HepG2 (cell line): ENCODE data around the gene RPS15A. TPM values are rescaled to one million over a fixed set of nuclear protein-coding genes. Genes with fewer than 3 reads are reported as not detected.

Experiments
- ATRX ChIP-seq: sonication (generic); formaldehyde crosslinking; IDR thresholded peaks from 2 replicates; pipeline ENCODE4 v1.4.0; 2020; ENCODE audit warnings: missing genetic modification reagents, borderline replicate concordance
- HNRNPL ChIP-seq: fragments of 200-400 bp; formaldehyde crosslinking; IDR thresholded peaks from 2 replicates; pipeline ENCODE4 v1.6.1; 2017; ENCODE audit warnings: mild to moderate bottlenecking, low read depth, low read length
- HOMEZ ChIP-seq: IDR thresholded peaks from 2 replicates; pipeline ENCODE4 v1.6.1; 2016; ENCODE audit warnings: low read depth
- HOXA5 ChIP-seq: sonication (generic); formaldehyde crosslinking; IDR thresholded peaks from 2 replicates; pipeline ENCODE4 v1.4.0; 2020; ENCODE audit warnings: missing genetic modification reagents
- KLF13 ChIP-seq: sonication (generic); formaldehyde crosslinking; IDR thresholded peaks from 2 replicates; pipeline ENCODE4 v1.4.0; 2020; ENCODE audit warnings: mild to moderate bottlenecking, missing genetic modification reagents
- NR2F1 ChIP-seq, 2 experiments: fragments of 450-650 bp in 1 of 2; formaldehyde crosslinking in 1 of 2; IDR thresholded peaks; 2 replicates each; pipeline versions ENCODE4 v1.5.0 to v1.6.1; 2016 to 2020; ENCODE audit warnings: mild to moderate bottlenecking in 1 of 2, missing compliant biosample characterization in 1 of 2, missing genetic modification reagents in 1 of 2, moderate library complexity in 1 of 2
- PTBP1 ChIP-seq: fragments of 200-400 bp; formaldehyde crosslinking; IDR thresholded peaks from 2 replicates; pipeline ENCODE4 v1.6.1; 2018; ENCODE audit warnings: low read length, low read depth; ENCODE audit not compliant: poor library complexity, severe bottlenecking
- TSC22D2 ChIP-seq: sonication (generic); formaldehyde crosslinking; IDR thresholded peaks from 2 replicates; pipeline ENCODE4 v1.5.1; 2020; ENCODE audit warnings: missing genetic modification reagents, mild to moderate bottlenecking, borderline replicate concordance
- XRCC5 ChIP-seq: fragments of 200-400 bp; formaldehyde crosslinking; optimal IDR thresholded peaks from 2 replicates; pipeline ENCODE3; 2017; ENCODE audit warnings: mild to moderate bottlenecking, low read length
- ZC3H4 ChIP-seq: sonication (generic); formaldehyde crosslinking; IDR thresholded peaks from 2 replicates; pipeline ENCODE4 v1.4.0; 2020; ENCODE audit warnings: missing genetic modification reagents, borderline replicate concordance
- ZFP36L2 ChIP-seq: sonication (generic); formaldehyde crosslinking; IDR thresholded peaks from 2 replicates; pipeline ENCODE4 v1.4.0; 2020; ENCODE audit warnings: missing genetic modification reagents
- ZKSCAN8 ChIP-seq: IDR thresholded peaks from 2 replicates; pipeline ENCODE4 v1.6.1; 2016; ENCODE audit warnings: borderline replicate concordance, missing genetic modification reagents, missing compliant biosample characterization
- ZMAT3 ChIP-seq: sonication (generic); formaldehyde crosslinking; conservative IDR thresholded peaks from 2 replicates; pipeline ENCODE4 v1.7.0; 2021; ENCODE audit warnings: missing genetic modification reagents
- ZNF17 ChIP-seq: sonication (generic); formaldehyde crosslinking; IDR thresholded peaks from 2 replicates; pipeline ENCODE4 v1.5.0; 2020; ENCODE audit warnings: mild to moderate bottlenecking, missing genetic modification reagents
- ZNF792 ChIP-seq: IDR thresholded peaks from 2 replicates; pipeline ENCODE4 v1.6.1; 2016
- polyA plus RNA-seq, 8 experiments: library from polyadenylated mRNA; depleted of rRNA in 3 of 8; stranded (reverse) in 7 of 8; unstranded in 1 of 8; fragments of >200 nt; fragmentation: Illumina TruSeq in 4 of 8; extraction: Trizol in 4 of 8; gene quantifications; 2 replicates each; pipeline versions ENCODE4 v1.2.1 to v1.2.3, GENCODE V29; 2011 to 2016; ENCODE audit warnings: low read depth in 4 of 8, missing spikeins in 1 of 8, mixed read lengths in 1 of 8; ENCODE audit not compliant: insufficient read depth in 1 of 8
- total RNA-seq, 5 experiments: library from RNA; depleted of rRNA; stranded (reverse); fragments of >200 nt; fragmentation: Illumina TruSeq; extraction: Trizol; gene quantifications; 2 replicates each; pipeline ENCODE4 v1.2.3, GENCODE V29; 2016; ENCODE audit warnings: low read depth in 1 of 5
- TF ChIP-seq, protein P1 (sequence below): sonication (generic); formaldehyde crosslinking; IDR thresholded peaks from 2 replicates; pipeline ENCODE4 v1.5.0; 2020; ENCODE audit warnings: mild to moderate bottlenecking, missing genetic modification reagents, borderline replicate concordance
- TF ChIP-seq, protein P2 (sequence below): sonication (generic); formaldehyde crosslinking; IDR thresholded peaks from 2 replicates; pipeline ENCODE4 v1.8.1; 2023; ENCODE audit warnings: mild to moderate bottlenecking, moderate library complexity, missing genetic modification reagents
- TF ChIP-seq, protein P3 (sequence below): sonication (generic); formaldehyde crosslinking; IDR thresholded peaks from 2 replicates; pipeline ENCODE4 v1.8.1; 2023; ENCODE audit warnings: mild to moderate bottlenecking, missing genetic modification reagents

Gene RPS15A
- total and polyA plus RNA-seq, 2 of the 13 experiments (the other 11 are each of a cell fraction or from before 2014, with no cell fraction given) = 5,489 to 9,457 TPM

GRCh38 chr16:18801145-18801972, 11.2 kb upstream of the RPS15A start, which contains the start of gene ARL6IP1 (continued):
- TF ChIP-seq, protein P1, sequence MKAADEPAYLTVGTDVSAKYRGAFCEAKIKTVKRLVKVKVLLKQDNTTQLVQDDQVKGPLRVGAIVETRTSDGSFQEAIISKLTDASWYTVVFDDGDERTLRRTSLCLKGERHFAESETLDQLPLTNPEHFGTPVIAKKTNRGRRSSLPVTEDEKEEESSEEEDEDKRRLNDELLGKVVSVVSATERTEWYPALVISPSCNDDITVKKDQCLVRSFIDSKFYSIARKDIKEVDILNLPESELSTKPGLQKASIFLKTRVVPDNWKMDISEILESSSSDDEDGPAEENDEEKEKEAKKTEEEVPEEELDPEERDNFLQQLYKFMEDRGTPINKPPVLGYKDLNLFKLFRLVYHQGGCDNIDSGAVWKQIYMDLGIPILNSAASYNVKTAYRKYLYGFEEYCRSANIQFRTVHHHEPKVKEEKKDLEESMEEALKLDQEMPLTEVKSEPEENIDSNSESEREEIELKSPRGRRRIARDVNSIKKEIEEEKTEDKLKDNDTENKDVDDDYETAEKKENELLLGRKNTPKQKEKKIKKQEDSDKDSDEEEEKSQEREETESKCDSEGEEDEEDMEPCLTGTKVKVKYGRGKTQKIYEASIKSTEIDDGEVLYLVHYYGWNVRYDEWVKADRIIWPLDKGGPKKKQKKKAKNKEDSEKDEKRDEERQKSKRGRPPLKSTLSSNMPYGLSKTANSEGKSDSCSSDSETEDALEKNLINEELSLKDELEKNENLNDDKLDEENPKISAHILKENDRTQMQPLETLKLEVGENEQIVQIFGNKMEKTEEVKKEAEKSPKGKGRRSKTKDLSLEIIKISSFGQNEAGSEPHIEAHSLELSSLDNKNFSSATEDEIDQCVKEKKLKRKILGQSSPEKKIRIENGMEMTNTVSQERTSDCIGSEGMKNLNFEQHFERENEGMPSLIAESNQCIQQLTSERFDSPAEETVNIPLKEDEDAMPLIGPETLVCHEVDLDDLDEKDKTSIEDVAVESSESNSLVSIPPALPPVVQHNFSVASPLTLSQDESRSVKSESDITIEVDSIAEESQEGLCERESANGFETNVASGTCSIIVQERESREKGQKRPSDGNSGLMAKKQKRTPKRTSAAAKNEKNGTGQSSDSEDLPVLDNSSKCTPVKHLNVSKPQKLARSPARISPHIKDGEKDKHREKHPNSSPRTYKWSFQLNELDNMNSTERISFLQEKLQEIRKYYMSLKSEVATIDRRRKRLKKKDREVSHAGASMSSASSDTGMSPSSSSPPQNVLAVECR = peak; percentile 100
- TF ChIP-seq HOXA5 (CRISPR knock-in tag) = peak; percentile 97
- peak; percentile 97 for TF ChIP-seq ZNF17 (CRISPR knock-in tag)
- TF ChIP-seq HNRNPL = peak; percentile 86; the same call in 1 of the 2 replicates
- TF ChIP-seq, protein P2, sequence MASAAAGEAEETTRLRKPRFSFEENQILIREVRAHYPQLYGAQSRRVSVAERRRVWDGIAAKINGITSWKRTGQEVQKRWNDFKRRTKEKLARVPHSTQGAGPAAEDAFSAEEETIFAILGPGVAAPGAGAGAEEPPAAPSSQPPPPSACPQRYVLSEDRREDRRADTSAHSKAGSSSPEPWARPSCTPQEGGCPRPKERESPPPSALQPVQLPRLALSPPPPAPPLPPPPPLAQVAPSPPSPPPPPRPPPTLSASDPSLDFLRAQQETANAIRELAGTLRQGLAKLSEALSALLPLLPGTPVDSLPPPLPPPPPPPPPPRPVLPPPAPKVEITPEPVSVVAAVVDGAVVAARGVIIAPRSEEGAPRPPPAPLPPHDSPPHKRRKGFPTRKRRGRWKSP (CRISPR knock-in tag) = peak; percentile 97
- TF ChIP-seq PTBP1 = peak; percentile 46
- TF ChIP-seq KLF13 (CRISPR knock-in tag) = peak; percentile 57; the same call in 1 of the 2 replicates
- TF ChIP-seq, protein P3, sequence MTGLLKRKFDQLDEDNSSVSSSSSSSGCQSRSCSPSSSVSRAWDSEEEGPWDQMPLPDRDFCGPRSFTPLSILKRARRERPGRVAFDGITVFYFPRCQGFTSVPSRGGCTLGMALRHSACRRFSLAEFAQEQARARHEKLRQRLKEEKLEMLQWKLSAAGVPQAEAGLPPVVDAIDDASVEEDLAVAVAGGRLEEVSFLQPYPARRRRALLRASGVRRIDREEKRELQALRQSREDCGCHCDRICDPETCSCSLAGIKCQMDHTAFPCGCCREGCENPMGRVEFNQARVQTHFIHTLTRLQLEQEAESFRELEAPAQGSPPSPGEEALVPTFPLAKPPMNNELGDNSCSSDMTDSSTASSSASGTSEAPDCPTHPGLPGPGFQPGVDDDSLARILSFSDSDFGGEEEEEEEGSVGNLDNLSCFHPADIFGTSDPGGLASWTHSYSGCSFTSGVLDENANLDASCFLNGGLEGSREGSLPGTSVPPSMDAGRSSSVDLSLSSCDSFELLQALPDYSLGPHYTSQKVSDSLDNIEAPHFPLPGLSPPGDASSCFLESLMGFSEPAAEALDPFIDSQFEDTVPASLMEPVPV (CRISPR knock-in tag) = peak; percentile 99
- TF ChIP-seq ATRX (CRISPR knock-in tag) = peak; percentile 80; the same call in 1 of the 2 replicates
- peak; percentile 94 for TF ChIP-seq ZMAT3
- 0 out of 2 replicates have a peak, but pooled peaks have one; percentile 81 for TF ChIP-seq ZC3H4
- TF ChIP-seq ZNF792 (CRISPR knock-in tag) = peak; percentile 99
- peak; percentile 100 for TF ChIP-seq XRCC5
- TF ChIP-seq TSC22D2 = peak; percentile 93
- TF ChIP-seq NR2F1 (CRISPR knock-in tag; IDR thresholded peaks at IDR 0.05) = peak in 1 of 2 experiments; percentile 86
- TF ChIP-seq HOMEZ = peak; percentile 100
- peak; percentile 66 for TF ChIP-seq ZFP36L2 (CRISPR knock-in tag)
- TF ChIP-seq ZKSCAN8 (CRISPR knock-in tag) = peak; percentile 96; the same call in 1 of the 2 replicates
